B cell (primary cell): Measurements from ENCODE around the gene UBE2B. TPM values are rescaled to one million over a fixed set of nuclear protein-coding genes. Genes with fewer than 3 reads are reported as not detected.
"Not testable (repeated sequence)": the region's sequence is repeated elsewhere in the genome, so short reads cannot be mapped to it uniquely, and the experiment has no call there.

ENCODE experiments used
- ATAC-seq: fragments of 200-7000 bp; cut with Tn5 transposase; one replicate; pipeline ENCODE4 v1.10.0; 2021; ENCODE audit warnings: low read depth, mild to moderate bottlenecking, moderate number of reproducible peaks, moderate library complexity
- CTCF ChIA-PET: fragments of 350-600 bp; sonication (Branson Sonifier 250); formaldehyde crosslinking; loops from one replicate; lab custom pipeline; 2021; ENCODE audit warnings: antibody characterized with exemption, inconsistent platforms; lab: Charles Lee
- POLR2A ChIA-PET: fragments of 350-600 bp; sonication (Branson Sonifier 250); formaldehyde crosslinking; loops from one replicate; lab custom pipeline; 2021; ENCODE audit warnings: antibody characterized with exemption; lab: Charles Lee
- DNase-seq: peaks from one replicate; pipeline ENCODE4 v3.0.0; 2013
- H2AFZ ChIP-seq: 2 replicates; pipeline ENCODE4 v1.6.1; 2012; ENCODE audit warnings: mild to moderate bottlenecking, low read depth, low read length; ENCODE audit not compliant: insufficient read depth, poor library complexity, severe bottlenecking
- H3K27ac ChIP-seq, 2 donors: 1 replicate in 1 of 2; 2 replicates in 1 of 2; pipeline ENCODE4 v1.5.1; 2012 to 2013; ENCODE audit warnings: low read length in 2 of 2, mild to moderate bottlenecking in 2 of 2, moderate library complexity in 1 of 2
- H3K27me3 ChIP-seq, 4 experiments: fragments of 200-600 bp in 1 of 4; sonication (generic) in 1 of 4; replicated peaks in 1 of 4; 1 replicate in 2 of 4; 2 replicates in 2 of 4; pipeline versions ENCODE4 v1.6.1 to v1.7.0; 2013 to 2016; ENCODE audit warnings: low read length in 3 of 4, mild to moderate bottlenecking in 2 of 4, mixed read lengths in 1 of 4, moderate library complexity in 1 of 4; ENCODE audit not compliant: insufficient read depth in 4 of 4, control insufficient read depth in 3 of 4; ENCODE audit errors: control extremely low read depth in 1 of 4
- H3K36me3 ChIP-seq, 2 experiments: replicated peaks in 1 of 2; 1 replicate in 1 of 2; 2 replicates in 1 of 2; pipeline versions ENCODE4 v1.6.1 to v1.7.1; 2013; ENCODE audit warnings: low read length in 1 of 2; ENCODE audit not compliant: insufficient read depth in 2 of 2, control insufficient read depth in 1 of 2; ENCODE audit errors: control extremely low read depth in 1 of 2, extremely low read depth in 1 of 2
- H3K4me1 ChIP-seq, 2 donors: fragments of 200-600 bp in 1 of 2; sonication (generic) in 1 of 2; 1 replicate in 1 of 2; 2 replicates in 1 of 2; pipeline versions ENCODE4 v1.5.1 to v1.6.1; 2013 to 2017; ENCODE audit warnings: low read length in 2 of 2; ENCODE audit not compliant: control insufficient read depth in 2 of 2, insufficient read depth in 2 of 2
- H3K4me2 ChIP-seq: replicated peaks from 2 replicates; pipeline ENCODE3; 2012; ENCODE audit warnings: mild to moderate bottlenecking, low read depth, low read length; ENCODE audit not compliant: poor library complexity, severe bottlenecking
- H3K4me3 ChIP-seq, 5 experiments: fragments of 200-600 bp in 1 of 5; sonication (generic) in 1 of 5; 1 replicate in 3 of 5; 2 replicates in 2 of 5; pipeline versions ENCODE4 v1.5.1 to v1.7.0; 2011 to 2016; ENCODE audit warnings: low read length in 4 of 5, mild to moderate bottlenecking in 4 of 5, low read depth in 2 of 5, control low read depth in 1 of 5, moderate library complexity in 1 of 5; ENCODE audit not compliant: insufficient read depth in 1 of 5; ENCODE audit errors: control extremely low read depth in 1 of 5, extremely low read depth in 1 of 5
- H3K79me2 ChIP-seq: fragments of 200-600 bp; sonication (generic); one replicate; pipeline ENCODE4 v1.6.0; 2016; ENCODE audit warnings: low read length; ENCODE audit not compliant: control insufficient read depth, insufficient read depth
- H3K9ac ChIP-seq: fragments of 200-600 bp; sonication (generic); 2 replicates; pipeline ENCODE4 v1.6.1; 2017; ENCODE audit warnings: mild to moderate bottlenecking, low read length, moderate library complexity
- H3K9me3 ChIP-seq, 3 donors: one replicate each; pipeline versions ENCODE4 v1.6.1 to v1.7.1; 2013; ENCODE audit warnings: low read length in 2 of 3; ENCODE audit not compliant: control insufficient read depth in 2 of 3, insufficient read depth in 1 of 3; ENCODE audit errors: control extremely low read depth in 1 of 3
- H4K20me1 ChIP-seq: 2 replicates; pipeline ENCODE4 v1.6.0; 2012; ENCODE audit warnings: mild to moderate bottlenecking, low read length; ENCODE audit not compliant: insufficient read depth, control insufficient read depth, poor library complexity, severe bottlenecking
- H3K27ac Mint-ChIP-seq: one replicate; pipeline ENCODE4 v1.8.0; 2021; ENCODE audit warnings: mixed read lengths
- H3K27me3 Mint-ChIP-seq: one replicate; pipeline ENCODE4 v1.8.0; 2021; ENCODE audit warnings: mixed read lengths
- H3K4me1 Mint-ChIP-seq: one replicate; pipeline ENCODE4 v1.8.0; 2021; ENCODE audit warnings: mixed read lengths
- H3K4me3 Mint-ChIP-seq: one replicate; pipeline ENCODE4 v1.8.0; 2021; ENCODE audit warnings: mixed read lengths
- H3K9me3 Mint-ChIP-seq: one replicate; pipeline ENCODE4 v1.8.0; 2022; ENCODE audit warnings: mixed read lengths; ENCODE audit not compliant: insufficient read depth
- CTCF ChIP-seq: fragments of 200-600 bp; IDR thresholded peaks from one replicate; pipeline ENCODE4 v1.8.0; 2022; ENCODE audit warnings: antibody characterized with exemption, mild to moderate bottlenecking
- EZH2 ChIP-seq: IDR thresholded peaks from 2 replicates; pipeline ENCODE4 v1.6.1; 2012; ENCODE audit warnings: borderline replicate concordance, low read depth, mild to moderate bottlenecking, moderate library complexity, low read length; ENCODE audit not compliant: insufficient read depth, poor library complexity, severe bottlenecking
- WGBS: methylation state at CpG from one replicate; pipeline ENCODE4 v1.1.5; 2013; ENCODE audit warnings: missing lambda C conversion rate; ENCODE audit not compliant: insufficient coverage; 5-methylcytosine and 5-hydroxymethylcytosine counted together
- intact Hi-C: fragments of 100-400 bp; cut with micrococcal nuclease; formaldehyde crosslinking; loops from one replicate; pipeline ENCODE4 v1.10.0; 2022
- polyA plus RNA-seq: library from polyadenylated mRNA; depleted of rRNA; stranded (reverse); fragments of >200 nt; gene quantifications from 2 replicates; pipeline ENCODE4 v1.2.3, GENCODE V29; 2012
- total RNA-seq, 2 donors: library from RNA; stranded (reverse); fragments of 120-200 nt in 1 of 2; gene quantifications; 1 replicate in 1 of 2; 2 replicates in 1 of 2; pipeline versions ENCODE4 v1.2.3 to v1.2.4, GENCODE V29; 2013 to 2022

The UBE2B gene
- total and polyA plus RNA-seq, 2 donors (not counting 1 experiment from before 2014, with no cell fraction given) = 23.0 to 106 TPM

- no peaks in the 10 kb centered on the region for H3K4me1 Mint-ChIP-seq
- no CpG with 5 or more reads among the region's 3 CpGs for WGBS
- no peaks in the 10 kb centered on the region for H3K9me3 Mint-ChIP-seq
- Histone ChIP-seq H3K4me2 (no peak overlapping the region), H3K4me3 (no peak overlapping the region), H3K27me3 (no peaks in the 10 kb centered on the region), H2AFZ (no peak overlapping the region), H3K27ac (no peak overlapping the region), H3K36me3 (no peaks in the 10 kb centered on the region), H3K9me3 (no peaks in the 10 kb centered on the region), H4K20me1 (no peaks in the 10 kb centered on the region), H3K9ac (no peak overlapping the region), H3K79me2 (peaks cover 4% of the 10 kb centered on the region), H3K4me1 (no peaks in the 10 kb centered on the region)
- no peak overlapping the region for H3K27ac Mint-ChIP-seq
- ChIA-PET CTCF (no interaction called here), POLR2A (no interaction called here)
- H3K4me3 Mint-ChIP-seq = no peak overlapping the region
- no peak for DNase-seq
- TF ChIP-seq CTCF (no peak), EZH2 (no peak)
- intact Hi-C loops = no loop called here
- ATAC-seq = no peak
- no peaks in the 10 kb centered on the region for H3K27me3 Mint-ChIP-seq
Observed at GRCh38 chr5:134418958-134419357, 47.6 kb downstream of the UBE2B start.

- Histone ChIP-seq H3K27me3 (no peaks in the 10 kb centered on the region), H3K79me2 (no peaks in the 10 kb centered on the region), H3K4me1 (no peaks in the 10 kb centered on the region), H3K9ac (no peak overlapping the region), H2AFZ (no peak overlapping the region), H3K4me3 (no peak overlapping the region), H3K4me2 (no peak overlapping the region), H3K27ac (no peak overlapping the region), H3K36me3 (no peaks in the 10 kb centered on the region), H3K9me3 (no peaks in the 10 kb centered on the region), H4K20me1 (no peaks in the 10 kb centered on the region)
- Mint-ChIP-seq H3K4me3 (no peak overlapping the region), H3K9me3 (no peaks in the 10 kb centered on the region), H3K27ac (no peak overlapping the region), H3K4me1 (no peaks in the 10 kb centered on the region), H3K27me3 (no peaks in the 10 kb centered on the region)
- DNase-seq = no peak
- whole genome bisulfite sequencing = 100% methylated on average over 1 of the region's 2 CpGs
- ChIA-PET POLR2A (no interaction called here), CTCF (no interaction called here)
- ATAC-seq = no peak
- intact Hi-C loops = no loop called here
- no peak for TF ChIP-seq CTCF
- no peak for TF ChIP-seq EZH2
Observed at GRCh38 chr5:134420343-134420742, 49.0 kb downstream of the UBE2B start.

GRCh38 chr5:134421038-134421437 is 49.7 kb downstream of the UBE2B start:
- H3K27me3 Mint-ChIP-seq, H3K4me1 ChIP-seq, H3K9me3 ChIP-seq, H3K36me3 ChIP-seq, H3K79me2 ChIP-seq, H3K27ac Mint-ChIP-seq, ATAC-seq, H2AFZ ChIP-seq, CTCF ChIA-PET, H3K4me3 Mint-ChIP-seq, H3K9ac ChIP-seq, H3K4me1 Mint-ChIP-seq, H3K27me3 ChIP-seq, H3K4me3 ChIP-seq, DNase-seq, H4K20me1 ChIP-seq, POLR2A ChIA-PET, H3K27ac ChIP-seq, H3K9me3 Mint-ChIP-seq, intact Hi-C loops, H3K4me2 ChIP-seq: not testable (repeated sequence)
- WGBS = 100% methylated on average over 2 of the region's 4 CpGs
